ENCODE results near the gene TNFRSF1A.
A peak's percentile ranks its signal among the peaks of the same experiment; 100 is the strongest.

TNFRSF1A gene

DNA sequence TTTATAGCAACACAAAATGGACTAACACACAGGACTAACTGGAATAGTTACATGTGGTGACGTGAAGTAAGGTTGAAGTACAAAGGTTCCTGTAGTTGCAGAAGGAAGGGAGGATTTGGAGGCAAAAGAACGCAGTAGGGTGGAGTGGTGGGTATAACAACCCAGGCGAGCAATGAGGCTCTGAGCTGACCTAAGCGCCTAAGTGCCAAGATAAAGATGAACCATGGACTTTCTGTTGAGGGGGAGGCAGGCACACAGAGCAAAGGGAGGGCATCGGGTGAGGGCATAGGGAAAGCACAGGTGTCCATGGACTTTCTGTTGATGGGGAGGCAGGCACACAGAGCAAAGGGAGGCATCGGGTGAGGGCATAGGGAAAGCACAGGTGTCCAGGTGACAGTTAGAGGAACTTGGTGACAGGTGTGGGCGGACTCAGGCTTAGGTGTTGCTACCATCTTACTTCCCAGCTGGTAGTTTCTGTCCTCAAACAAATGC lies 18.2 kb upstream of the TNFRSF1A start:
- FAIRE-seq (peak; percentile 67), DNase-seq (ENCODE audit: insufficient read length, low spot score) (no peak)
- TF ChIP-seq POU2F2 (IDR thresholded peaks at IDR 0.05; ENCODE audit: low read depth, low read length) (no peak), PAX5 (IDR thresholded peaks at IDR 0.05; ENCODE audit: insufficient read depth, low read length, severe bottlenecking) (no peak), TAF1 (IDR thresholded peaks at IDR 0.05; ENCODE audit: low read depth, low read length) (no peak), POLR2AphosphoS5 (IDR thresholded peaks at IDR 0.05; ENCODE audit: low read depth, low read length) (no peak), POLR2A (IDR thresholded peaks at IDR 0.05; ENCODE audit: low read depth, low read length) (no peak), SPI1 (IDR thresholded peaks at IDR 0.05; ENCODE audit: low read depth, low read length) (no peak)

- DNase-seq (ENCODE audit: insufficient read length, low spot score) (no peak), FAIRE-seq (no peak)
- TF ChIP-seq POLR2AphosphoS5 (IDR thresholded peaks at IDR 0.05; ENCODE audit: low read depth, low read length): no peak
- TF ChIP-seq POLR2A (IDR thresholded peaks at IDR 0.05; ENCODE audit: low read depth, low read length): no peak
- no peak for TF ChIP-seq TAF1 (IDR thresholded peaks at IDR 0.05; ENCODE audit: low read depth, low read length)
- TF ChIP-seq POU2F2 (IDR thresholded peaks at IDR 0.05; ENCODE audit: low read depth, low read length): no peak
- TF ChIP-seq SPI1 (IDR thresholded peaks at IDR 0.05; ENCODE audit: low read depth, low read length): no peak
- no peak for TF ChIP-seq PAX5 (IDR thresholded peaks at IDR 0.05; ENCODE audit: insufficient read depth, low read length, severe bottlenecking)
Measured at GRCh38 chr12:6358881-6359280, 17.0 kb upstream of the TNFRSF1A start.

DNA sequence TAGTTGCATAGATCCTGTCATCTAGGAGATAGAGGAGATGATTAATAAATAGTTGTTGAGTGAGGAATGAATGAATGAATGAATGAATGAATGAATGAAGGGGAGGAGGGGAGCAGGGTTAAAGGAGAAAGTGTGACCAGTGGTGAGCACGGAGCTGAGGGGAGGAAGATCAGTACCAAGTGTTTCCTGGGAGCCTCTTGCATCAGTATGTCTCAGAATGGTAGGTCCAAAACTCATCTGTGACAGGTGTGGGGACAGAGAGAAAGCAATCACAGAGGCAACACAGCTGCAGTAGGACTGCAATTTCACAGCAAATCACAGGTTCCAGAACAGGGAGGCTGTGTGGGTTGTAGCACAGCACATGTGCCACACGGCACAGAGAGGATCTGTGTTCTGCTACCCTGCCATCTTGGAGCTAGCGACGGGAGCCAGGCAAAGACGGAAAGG lies 14.5 kb upstream of the TNFRSF1A start:
- FAIRE-seq: no peak
- TF ChIP-seq PAX5 (IDR thresholded peaks at IDR 0.05; ENCODE audit: insufficient read depth, low read length, severe bottlenecking) (no peak), SPI1 (IDR thresholded peaks at IDR 0.05; ENCODE audit: low read depth, low read length) (no peak), POLR2A (IDR thresholded peaks at IDR 0.05; ENCODE audit: low read depth, low read length) (no peak), POU2F2 (IDR thresholded peaks at IDR 0.05; ENCODE audit: low read depth, low read length) (no peak), TAF1 (IDR thresholded peaks at IDR 0.05; ENCODE audit: low read depth, low read length) (no peak), POLR2AphosphoS5 (IDR thresholded peaks at IDR 0.05; ENCODE audit: low read depth, low read length) (no peak)
- no peak for DNase-seq (ENCODE audit: insufficient read length, low spot score)

DNA sequence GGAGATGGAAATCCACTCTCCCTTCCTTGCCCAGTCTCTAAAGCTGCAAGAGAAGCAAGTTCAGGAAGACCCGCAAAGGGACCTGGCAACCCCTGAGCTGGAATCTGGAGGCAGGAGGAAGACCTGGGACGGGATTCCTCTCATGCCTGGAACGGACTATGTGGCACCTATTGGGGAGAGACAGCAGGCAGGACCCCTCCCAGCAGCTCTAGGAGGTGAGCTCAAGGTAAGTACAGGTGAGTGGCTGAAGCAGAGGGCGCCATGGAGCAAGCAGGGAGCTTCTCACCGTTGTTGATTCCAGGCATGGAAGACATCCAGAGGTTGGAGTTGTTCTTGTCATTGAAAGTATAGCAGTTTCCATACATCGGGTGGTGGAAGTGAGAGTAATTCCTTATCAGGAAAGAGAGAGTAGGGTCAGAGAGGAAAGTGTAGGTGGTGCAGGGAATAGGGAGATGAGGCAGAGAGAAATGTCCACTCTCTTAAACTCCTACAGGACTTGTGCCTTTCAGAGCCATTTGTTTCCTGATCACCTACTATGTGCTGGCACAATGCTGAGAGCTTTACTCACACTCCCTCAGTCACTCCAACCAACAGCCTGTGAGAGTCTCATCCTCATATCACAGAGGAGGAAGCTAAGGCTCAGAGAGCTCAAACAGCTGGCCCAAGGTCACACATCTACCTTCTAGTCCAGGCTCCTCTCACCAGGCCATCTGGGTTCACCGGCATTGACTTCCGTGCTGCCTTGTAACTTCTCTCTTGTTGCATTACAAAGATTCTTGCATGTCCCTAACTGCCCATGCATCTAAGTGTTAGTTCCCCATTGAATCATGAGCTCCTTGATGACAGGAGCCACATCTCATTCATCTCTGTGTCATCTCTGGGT lies 13.9 kb upstream of the TNFRSF1A start:
- DNase-seq (ENCODE audit: insufficient read length, low spot score) (no peak), FAIRE-seq (no peak)
- no peak for TF ChIP-seq TAF1 (IDR thresholded peaks at IDR 0.05; ENCODE audit: low read depth, low read length)
- no peak for TF ChIP-seq PAX5 (IDR thresholded peaks at IDR 0.05; ENCODE audit: insufficient read depth, low read length, severe bottlenecking)
- TF ChIP-seq SPI1 (IDR thresholded peaks at IDR 0.05; ENCODE audit: low read depth, low read length): no peak
- TF ChIP-seq POLR2AphosphoS5 (IDR thresholded peaks at IDR 0.05; ENCODE audit: low read depth, low read length): no peak
- TF ChIP-seq POU2F2 (IDR thresholded peaks at IDR 0.05; ENCODE audit: low read depth, low read length): no peak
- TF ChIP-seq POLR2A (IDR thresholded peaks at IDR 0.05; ENCODE audit: low read depth, low read length): no peak

- TF ChIP-seq POU2F2 (IDR thresholded peaks at IDR 0.05; ENCODE audit: low read depth, low read length) (no peak), PAX5 (IDR thresholded peaks at IDR 0.05; ENCODE audit: insufficient read depth, low read length, severe bottlenecking) (no peak)
- no peak for FAIRE-seq
- DNase-seq (ENCODE audit: insufficient read length, low spot score): no peak
Measured at GRCh38 chr12:6354495-6355393, 12.9 kb upstream of the TNFRSF1A start.

GRCh38 chr12:6352193-6353173 lies 10.6 kb upstream of the TNFRSF1A start:
- FAIRE-seq: peak; percentile 57
- DNase-seq (ENCODE audit: insufficient read length, low spot score): no peak
- TF ChIP-seq PAX5 (IDR thresholded peaks at IDR 0.05; ENCODE audit: insufficient read depth, low read length, severe bottlenecking) (no peak), SPI1 (IDR thresholded peaks at IDR 0.05; ENCODE audit: low read depth, low read length) (0 out of 2 replicates have a peak, but pooled peaks have one; percentile 9), POLR2AphosphoS5 (IDR thresholded peaks at IDR 0.05; ENCODE audit: low read depth, low read length) (no peak), POU2F2 (IDR thresholded peaks at IDR 0.05; ENCODE audit: low read depth, low read length) (no peak), POLR2A (IDR thresholded peaks at IDR 0.05; ENCODE audit: low read depth, low read length) (no peak), TAF1 (IDR thresholded peaks at IDR 0.05; ENCODE audit: low read depth, low read length) (no peak)

DNA sequence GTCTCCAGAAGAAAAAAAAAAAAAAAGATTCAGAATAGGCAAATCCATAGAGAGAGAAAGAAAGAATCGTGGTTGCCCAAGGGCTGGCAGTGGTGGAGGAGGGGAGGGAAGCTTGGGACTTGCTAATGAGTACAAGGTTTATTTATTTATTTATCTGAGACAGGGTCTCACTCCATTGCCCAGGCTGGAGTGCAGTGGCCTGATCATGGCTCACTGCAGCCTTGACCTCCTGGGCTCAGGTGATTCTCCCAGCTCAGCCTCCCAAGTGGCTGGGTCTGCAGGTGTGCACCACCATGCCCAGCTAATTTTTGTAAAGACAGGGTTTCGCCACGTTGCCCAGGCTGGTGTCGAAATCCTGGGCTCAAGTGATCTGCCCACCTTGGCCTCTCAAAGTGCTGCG lies 9.7 kb upstream of the TNFRSF1A start:
- FAIRE-seq: no peak
- DNase-seq (ENCODE audit: insufficient read length, low spot score): no peak
- TF ChIP-seq SPI1 (IDR thresholded peaks at IDR 0.05; ENCODE audit: low read depth, low read length) (no peak), TAF1 (IDR thresholded peaks at IDR 0.05; ENCODE audit: low read depth, low read length) (no peak), POLR2AphosphoS5 (IDR thresholded peaks at IDR 0.05; ENCODE audit: low read depth, low read length) (no peak), PAX5 (IDR thresholded peaks at IDR 0.05; ENCODE audit: insufficient read depth, low read length, severe bottlenecking) (no peak), POU2F2 (IDR thresholded peaks at IDR 0.05; ENCODE audit: low read depth, low read length) (no peak)

Measured in GM12891 (cell line).